IPS-11a (cell line): Measurements from ENCODE around the gene SPAG9.

Experiments
- H3K4me3 ChIP-seq: one replicate; pipeline ENCODE4 v1.5.1; 2013; ENCODE audit warnings: low read depth, low read length, control low read depth

The SPAG9 gene

GRCh38 chr17:50923611-50924010 is 197.1 kb downstream of the SPAG9 start:
- no peak overlapping the region for H3K4me3 ChIP-seq

GRCh38 chr17:50922721-50923405 is 197.8 kb downstream of the SPAG9 start:
- H3K4me3 ChIP-seq = no peak overlapping the region

GRCh38 chr17:50922107-50922506 is 198.6 kb downstream of the SPAG9 start:
- H3K4me3 ChIP-seq = no peak overlapping the region

- H3K4me3 ChIP-seq = no peak overlapping the region
These were observed 199.6 kb downstream of the SPAG9 start for GRCh38 chr17:50920891-50921586.

GRCh38 chr17:50920041-50920410 is 200.6 kb downstream of the SPAG9 start:
- H3K4me3 ChIP-seq = no peak overlapping the region

- H3K4me3 ChIP-seq = no peak overlapping the region
These were observed 201.2 kb downstream of the SPAG9 start for GRCh38 chr17:50919321-50920040.

GRCh38 chr17:50918933-50919296 is 201.8 kb downstream of the SPAG9 start:
- H3K4me3 ChIP-seq = no peak overlapping the region

GRCh38 chr17:50918071-50918932 is 202.4 kb downstream of the SPAG9 start:
- H3K4me3 ChIP-seq = no peak overlapping the region

- no peak overlapping the region for H3K4me3 ChIP-seq
These were observed 203.3 kb downstream of the SPAG9 start for GRCh38 chr17:50917418-50917743.

- no peak overlapping the region for H3K4me3 ChIP-seq
These were observed 203.8 kb downstream of the SPAG9 start for GRCh38 chr17:50916708-50917417.

GRCh38 chr17:50916026-50916707 is 204.5 kb downstream of the SPAG9 start:
- no peak overlapping the region for H3K4me3 ChIP-seq

GRCh38 chr17:50914505-50915063 is 206.1 kb downstream of the SPAG9 start:
- no peak overlapping the region for H3K4me3 ChIP-seq

- H3K4me3 ChIP-seq = no peak overlapping the region
These were observed 207.5 kb downstream of the SPAG9 start for GRCh38 chr17:50913120-50913519.
